Measurements from ENCODE around the gene CCNL2.
"Not testable (repeated sequence)": the region's sequence is repeated elsewhere in the genome, so short reads cannot be mapped to it uniquely, and the experiment has no call there.

The CCNL2 gene

GRCh38 chr1:1399872-1400575 lies 889 bp upstream of the CCNL2 start:
- peak; percentile 31 for DNase-seq (ENCODE audit: low spot score)

DNA sequence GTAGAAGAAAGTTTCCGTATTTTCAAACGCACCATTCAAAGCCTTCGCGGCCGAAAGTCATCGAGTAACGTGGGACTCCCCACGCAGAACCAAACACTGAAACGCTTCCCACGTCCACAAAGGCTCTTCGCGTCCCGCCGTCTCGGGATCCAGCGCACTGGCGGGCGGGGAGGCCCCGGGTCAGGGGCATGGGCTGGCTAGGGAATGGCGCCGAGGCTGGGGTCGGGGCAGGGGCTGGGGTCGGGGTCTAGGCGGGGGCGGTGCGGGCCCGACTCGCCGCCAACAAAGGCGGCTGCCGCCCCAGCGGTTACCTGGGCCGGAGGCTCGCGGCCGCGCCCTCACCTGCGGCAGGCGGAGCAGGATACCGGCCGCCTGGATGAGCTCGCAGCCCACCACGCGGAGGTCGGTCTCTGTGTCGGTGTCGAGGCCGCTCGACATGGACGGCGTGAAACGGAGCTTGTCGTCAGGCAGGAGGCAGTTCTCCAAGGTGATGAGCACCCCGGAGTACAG lies 403 bp downstream of the CCNL2 start:
- DNase-seq (ENCODE audit: low spot score), result no peak

DNA sequence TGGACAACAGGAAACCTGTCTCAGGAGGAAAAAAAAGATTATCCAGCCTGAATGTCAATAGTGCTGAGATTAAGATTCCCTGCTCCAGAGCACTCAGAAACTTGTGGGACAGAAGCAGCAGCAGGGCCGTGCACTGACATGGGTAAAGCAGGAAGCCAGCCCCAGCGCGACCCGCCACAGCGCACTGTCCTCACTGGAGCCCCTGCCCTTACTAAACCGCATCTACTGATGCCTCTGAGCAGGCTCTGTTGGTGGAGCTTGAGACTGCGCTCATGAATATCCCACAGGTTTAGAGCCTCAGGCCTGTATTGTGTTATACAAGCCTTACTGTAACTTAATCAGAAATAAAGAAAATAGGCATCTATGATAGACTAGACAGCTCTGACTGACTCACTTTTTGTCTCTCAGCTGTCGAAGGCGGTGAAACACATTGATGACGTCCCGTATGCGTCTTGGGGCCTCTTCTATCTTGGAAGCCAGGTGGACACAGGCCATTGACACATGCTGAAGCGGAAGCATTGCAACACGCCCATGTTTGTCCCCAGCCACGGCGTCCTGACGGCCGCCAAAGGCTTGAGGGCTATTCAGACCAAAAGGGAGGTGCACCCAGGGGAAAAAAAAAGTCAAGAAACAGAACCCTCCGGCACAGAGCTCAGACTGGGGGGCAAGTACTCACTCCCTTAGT lies 1.2 kb downstream of the CCNL2 start:
- DNase-seq (ENCODE audit: low spot score), result peak; percentile 9

DNA sequence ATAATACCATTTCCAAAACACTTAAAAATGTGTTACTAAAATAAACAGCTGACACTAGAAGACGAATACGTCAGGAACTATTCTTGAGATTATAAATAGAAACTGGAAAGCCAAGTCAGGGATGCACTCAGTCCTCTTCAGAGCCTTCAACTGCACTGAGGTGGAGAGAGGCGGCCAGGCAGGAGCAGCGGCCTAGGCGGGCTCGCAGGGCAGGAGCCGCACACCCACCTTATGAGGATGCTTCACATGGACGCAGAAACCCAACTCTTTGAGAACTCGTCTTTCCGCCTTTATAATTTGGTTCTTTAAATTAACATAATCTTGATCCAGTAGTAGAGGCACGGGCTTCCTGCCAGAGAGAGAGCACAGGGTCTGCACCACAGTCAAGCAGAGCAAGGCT lies 4.0 kb downstream of the CCNL2 start:
- no peak for DNase-seq (ENCODE audit: low spot score)

DNA sequence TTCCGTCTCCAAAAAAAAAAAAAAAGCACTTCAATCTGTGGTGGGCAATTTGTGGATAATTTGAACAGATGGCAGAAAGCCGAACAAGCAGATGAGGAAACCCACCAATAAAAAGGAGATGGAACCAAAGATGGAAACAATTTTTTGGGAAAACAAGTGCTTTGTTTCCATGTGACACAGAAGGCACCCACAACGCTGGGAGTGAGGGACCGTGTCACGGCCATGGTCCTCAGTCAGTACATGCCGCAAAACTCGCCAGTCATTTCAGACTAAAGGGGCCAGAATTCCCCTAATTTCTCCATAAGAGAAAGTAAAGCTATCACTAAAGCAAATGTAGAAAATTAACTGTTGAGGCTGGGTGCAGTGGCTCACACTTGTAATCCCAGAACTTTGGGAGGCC lies 5.0 kb downstream of the CCNL2 start:
- no peak for DNase-seq (ENCODE audit: low spot score)

- DNase-seq (ENCODE audit: low spot score), result no peak
Observed at GRCh38 chr1:1393428-1393827, 5.7 kb downstream of the CCNL2 start.

DNA sequence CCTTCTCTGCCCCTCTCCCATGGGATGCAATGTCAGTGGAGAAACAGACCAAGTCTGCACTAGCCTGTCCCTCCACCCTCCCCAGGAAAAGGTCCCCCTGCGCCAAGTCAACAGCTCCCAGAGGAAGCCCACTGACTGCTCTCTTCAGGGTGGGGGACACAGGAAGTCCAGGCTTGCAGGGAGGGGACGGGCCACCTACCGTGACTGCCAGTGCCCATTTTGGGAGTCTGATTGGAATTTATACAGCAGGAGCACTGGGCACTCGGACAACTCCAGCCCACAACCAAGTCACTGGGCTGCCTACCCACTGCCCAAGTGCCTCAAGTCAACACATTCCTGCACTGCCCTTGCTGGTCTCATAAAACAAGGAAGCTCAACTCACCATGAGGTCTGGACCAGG lies 6.1 kb downstream of the CCNL2 start:
- DNase-seq (ENCODE audit: low spot score), result no peak

- no peak for DNase-seq (ENCODE audit: low spot score)
Observed at GRCh38 chr1:1391225-1391624, 7.9 kb downstream of the CCNL2 start.

- no peak for DNase-seq (ENCODE audit: low spot score)
Observed at GRCh38 chr1:1390675-1391074, 8.5 kb downstream of the CCNL2 start.

- no peak for DNase-seq (ENCODE audit: low spot score)
Observed at GRCh38 chr1:1388078-1388472, 11.1 kb downstream of the CCNL2 start.

DNA sequence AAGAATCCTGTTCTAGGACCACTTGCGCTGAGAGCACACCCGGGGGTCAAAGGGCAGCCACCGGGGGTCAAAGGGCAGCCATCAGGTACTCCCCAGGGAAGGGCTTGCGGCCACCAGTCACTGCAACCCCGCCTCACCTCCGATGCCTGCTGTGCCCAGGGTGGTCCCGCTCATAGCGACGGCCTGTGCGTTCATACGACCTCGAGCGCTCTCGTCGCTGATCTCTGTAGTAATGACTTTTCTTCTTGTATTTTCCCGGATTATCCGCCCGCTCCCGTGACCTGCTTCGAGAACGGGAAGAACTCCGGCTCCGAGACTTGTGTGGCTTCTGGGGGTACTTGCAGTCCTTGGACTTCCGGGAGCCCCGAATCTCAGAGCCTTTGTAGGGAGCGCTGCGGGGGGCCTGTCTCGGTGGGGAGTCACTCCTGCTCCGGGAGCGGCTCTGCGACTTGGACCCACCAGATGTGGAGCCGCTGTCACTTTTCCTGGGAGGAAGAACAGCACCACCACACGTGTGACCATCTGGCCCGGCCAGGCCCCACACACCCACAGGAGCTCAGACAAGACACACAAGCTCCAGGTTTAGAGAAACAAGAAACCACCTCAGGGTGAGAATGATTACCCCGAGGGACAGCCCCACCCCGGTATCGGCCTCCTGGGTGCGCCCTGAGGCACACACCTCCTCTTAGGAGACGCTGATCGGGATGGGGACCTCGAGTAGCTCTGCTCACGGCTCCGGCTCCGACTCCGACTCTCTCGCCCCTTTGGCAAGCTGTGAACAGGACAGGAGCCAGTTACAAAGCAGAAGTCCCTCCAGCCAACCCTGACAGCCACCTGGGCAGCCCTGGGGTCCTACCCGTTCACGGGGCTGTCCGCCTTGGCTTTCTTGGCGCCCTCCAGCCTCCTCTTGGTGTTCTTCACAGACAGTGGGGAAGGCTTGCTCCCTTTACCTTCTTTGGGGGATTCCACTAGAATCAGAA lies 11.7 kb downstream of the CCNL2 start:
- no peak for DNase-seq (ENCODE audit: low spot score)

DNA sequence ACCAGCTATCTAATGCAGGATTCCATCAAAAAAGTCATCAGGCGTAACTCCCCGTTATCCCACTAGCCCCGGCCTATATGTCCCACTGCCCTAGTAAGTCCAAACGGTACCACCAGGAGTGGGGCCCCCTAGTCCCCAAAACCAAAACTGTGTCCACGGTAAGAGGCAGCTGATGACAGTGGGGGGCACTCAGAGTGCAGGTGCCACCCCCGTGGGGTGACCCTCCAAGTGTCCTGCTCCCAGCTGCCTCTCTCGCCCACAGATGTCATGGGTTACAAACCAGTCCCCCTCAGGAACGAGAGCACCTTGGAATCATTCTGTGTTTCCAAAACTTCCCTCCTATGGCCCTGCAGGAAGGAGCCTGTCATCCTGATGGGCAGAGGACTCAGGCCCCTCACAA lies 13.2 kb downstream of the CCNL2 start:
- no peak for DNase-seq (ENCODE audit: low spot score)

DNA sequence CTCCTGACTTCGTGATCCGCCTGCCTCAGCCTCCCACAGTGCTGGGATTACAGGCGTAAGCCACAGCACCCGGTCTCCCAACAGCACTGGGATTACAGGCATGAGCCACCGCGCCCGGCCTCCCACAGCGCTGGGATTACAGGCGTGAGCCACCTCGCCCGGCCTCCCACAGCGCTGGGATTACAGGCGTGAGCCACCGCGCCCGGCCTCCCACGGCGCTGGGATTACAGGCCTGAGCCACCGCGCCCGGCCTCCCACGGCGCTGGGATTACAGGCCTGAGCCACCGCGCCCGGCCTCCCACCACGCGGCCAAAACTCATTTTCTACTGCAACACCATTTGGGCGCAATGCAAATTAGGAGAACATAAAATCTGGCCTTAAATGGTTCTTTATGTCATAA lies 13.8 kb downstream of the CCNL2 start:
- not testable (repeated sequence) for DNase-seq (ENCODE audit: low spot score)

DNA sequence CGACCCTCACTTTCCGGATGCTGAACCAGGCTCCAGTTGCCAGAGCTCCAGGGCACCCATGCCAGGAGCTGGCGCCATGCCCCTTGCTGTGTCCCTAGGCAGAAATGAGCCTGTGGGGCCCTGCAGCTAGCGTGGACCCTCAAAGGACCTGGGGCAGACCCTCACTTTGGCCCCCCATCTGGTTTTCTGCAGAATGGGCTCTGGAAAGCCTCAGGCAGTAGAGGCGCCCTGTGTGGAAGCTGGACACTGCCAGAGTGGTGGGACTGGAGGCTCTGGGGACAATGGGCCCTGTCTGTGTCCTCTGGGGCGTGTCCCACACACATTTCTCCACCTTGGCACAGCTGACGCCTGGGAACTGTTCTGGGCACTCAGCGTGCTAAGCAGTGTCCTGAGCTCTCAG lies 17.8 kb downstream of the CCNL2 start:
- no peak for DNase-seq (ENCODE audit: low spot score)

DNA sequence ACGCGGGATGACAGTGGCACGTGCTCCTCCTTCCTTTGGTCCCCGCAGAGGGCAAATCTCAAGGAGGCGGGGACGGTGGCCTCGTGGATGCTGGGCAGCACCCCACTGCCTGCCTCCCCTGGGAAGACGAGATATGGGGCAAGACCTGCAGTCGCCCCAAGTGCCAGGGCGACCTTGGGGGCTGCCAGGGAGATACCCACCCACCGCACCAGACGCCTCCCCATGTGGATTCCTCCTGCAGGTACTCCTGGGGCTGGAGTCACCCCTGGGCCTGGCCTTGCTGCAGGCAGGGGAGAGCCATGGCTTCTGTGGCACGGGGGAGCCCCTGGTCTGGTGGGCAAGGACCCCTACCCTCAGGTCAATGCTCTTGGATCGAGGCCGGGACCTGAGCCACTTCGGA lies 18.3 kb downstream of the CCNL2 start:
- no peak for DNase-seq (ENCODE audit: low spot score)

DNA sequence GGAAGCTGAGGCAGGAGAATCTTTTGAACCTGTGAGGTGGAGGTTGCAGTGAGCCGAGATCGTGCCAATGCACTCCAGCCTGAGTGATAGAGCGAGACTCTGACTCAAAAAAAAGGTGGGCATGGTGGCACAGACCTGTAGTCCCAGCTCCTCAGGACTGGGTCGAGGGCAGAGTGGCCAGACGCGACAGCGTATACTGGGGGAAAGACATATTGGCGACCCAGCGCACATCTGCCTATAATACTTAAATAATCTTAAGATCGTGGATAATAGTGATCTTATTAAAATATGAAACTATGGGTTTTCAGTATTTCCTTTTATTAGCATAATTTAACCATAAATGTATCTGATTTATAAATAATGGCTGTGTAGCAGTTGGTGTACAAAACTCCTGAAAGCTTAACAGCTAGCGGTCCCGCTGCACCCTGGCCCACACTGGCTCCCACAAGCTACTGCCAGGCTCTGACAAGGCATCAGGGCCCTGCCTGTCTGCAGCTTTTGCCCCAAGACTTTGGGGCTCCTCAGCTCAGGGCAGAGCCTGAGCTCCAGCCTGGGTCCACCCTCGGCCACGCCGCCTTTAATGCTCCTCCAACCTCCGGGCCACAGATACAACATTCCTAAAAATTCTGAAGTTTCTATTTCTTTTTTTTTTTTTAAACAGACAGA lies 21.5 kb downstream of the CCNL2 start:
- no peak for DNase-seq (ENCODE audit: low spot score)

DNA sequence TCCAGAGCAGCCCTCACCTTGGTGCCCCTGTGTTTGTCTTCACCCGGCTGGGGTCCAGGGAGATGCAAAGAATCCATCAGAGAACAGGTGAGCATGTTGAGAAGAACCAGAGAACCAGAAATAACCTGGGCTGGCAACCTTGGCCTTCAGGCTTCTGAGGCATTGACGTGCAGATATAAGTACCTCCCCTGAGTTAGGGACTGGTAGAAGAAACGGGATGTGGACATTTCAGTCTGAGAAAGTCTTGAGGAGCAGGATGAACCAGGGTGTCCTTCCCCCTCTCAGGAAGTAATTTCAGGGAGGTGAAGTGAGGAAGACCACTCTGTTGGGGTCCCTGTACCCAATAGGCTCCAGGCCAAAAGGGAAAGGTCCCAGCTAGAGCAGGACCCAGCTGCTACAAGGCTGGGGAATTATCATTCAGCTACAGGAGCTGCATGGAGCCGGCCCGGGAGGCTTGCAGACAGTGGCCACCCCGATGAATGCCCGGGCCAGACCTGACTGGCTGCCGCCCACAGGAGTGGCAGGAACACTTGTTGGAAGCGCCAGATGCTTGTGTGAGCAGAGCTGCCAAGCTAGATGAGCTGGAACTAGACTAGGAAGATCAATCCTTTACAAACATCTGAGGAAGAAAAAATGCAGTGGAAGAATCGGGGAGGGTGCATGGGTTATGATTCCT lies 22.4 kb downstream of the CCNL2 start:
- DNase-seq (ENCODE audit: low spot score), result no peak

GRCh38 chr1:1374929-1375662 lies 24.0 kb downstream of the CCNL2 start, which contains the start of gene AURKAIP1:
TSS of gene AURKAIP1 (minus strand) at chr1:1375207. CDS start at chr1:1374756, 451 bp downstream.
- DNase-seq (ENCODE audit: low spot score), result peak; percentile 97

GRCh38 chr1:1374589-1374928 lies 24.6 kb downstream of the CCNL2 start:
- DNase-seq (ENCODE audit: low spot score), result no peak

- DNase-seq (ENCODE audit: low spot score), result no peak
Observed at GRCh38 chr1:1373815-1374588, 25.1 kb downstream of the CCNL2 start.

Measured in D341Med (cell line).